ENCODE results near the gene C3orf33. TPM values are rescaled to one million over a fixed set of nuclear protein-coding genes. Genes with fewer than 3 reads are reported as not detected.

C3orf33 gene
- total and polyA plus RNA-seq, 10 donors = 1.5 to 6.0 (median 2.1) TPM

DNA sequence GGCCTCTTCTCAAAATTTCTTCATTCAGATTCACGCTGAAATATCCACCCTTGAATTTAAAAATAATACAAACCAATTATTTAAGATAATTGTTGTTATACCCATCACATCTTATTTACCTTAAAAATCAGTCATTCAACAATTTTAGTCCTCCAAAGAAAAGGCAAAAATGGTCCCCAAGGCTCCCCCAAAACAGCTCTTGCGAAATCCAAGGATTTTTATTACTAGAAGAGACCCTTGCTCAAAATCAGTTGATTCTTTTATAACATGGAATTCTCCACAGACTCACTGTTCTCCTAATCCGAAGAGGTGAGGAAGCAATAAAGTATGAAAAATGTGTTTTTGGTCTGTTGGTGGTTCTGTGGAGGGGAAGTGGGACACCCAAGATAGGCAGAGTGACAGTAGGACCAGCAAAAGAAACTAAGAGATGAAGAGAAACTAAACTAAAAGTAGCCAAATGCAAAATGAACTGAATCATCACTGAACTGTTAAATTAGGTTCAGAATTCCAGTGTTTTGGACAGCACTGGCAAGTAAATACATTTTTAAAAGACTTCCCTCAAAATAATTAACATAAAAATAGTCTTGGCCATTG, 42.1 kb downstream of the C3orf33 start:
- H3K27ac ChIP-seq = no peak overlapping the region
- H3K36me3 ChIP-seq = peaks cover 0 to 52% (median 2%) of the 10 kb centered on the region in 6 donors
- no peak for DNase-seq
- no peaks in the 10 kb centered on the region for H3K9me3 ChIP-seq
- no peak overlapping the region for H3K4me3 ChIP-seq
- no peaks in the 10 kb centered on the region for H3K27me3 ChIP-seq (replicated peaks in 1 of 7)
- intact Hi-C loops (cut with DNase I; ENCODE audit: low total_unique reads) = no loop called here
- WGBS, 5 donors = 71 to 78% (median 74%) methylated on average over 3 of the region's 3 CpGs
- no peaks in the 10 kb centered on the region for H3K4me1 ChIP-seq
- TF ChIP-seq, protein P1, sequence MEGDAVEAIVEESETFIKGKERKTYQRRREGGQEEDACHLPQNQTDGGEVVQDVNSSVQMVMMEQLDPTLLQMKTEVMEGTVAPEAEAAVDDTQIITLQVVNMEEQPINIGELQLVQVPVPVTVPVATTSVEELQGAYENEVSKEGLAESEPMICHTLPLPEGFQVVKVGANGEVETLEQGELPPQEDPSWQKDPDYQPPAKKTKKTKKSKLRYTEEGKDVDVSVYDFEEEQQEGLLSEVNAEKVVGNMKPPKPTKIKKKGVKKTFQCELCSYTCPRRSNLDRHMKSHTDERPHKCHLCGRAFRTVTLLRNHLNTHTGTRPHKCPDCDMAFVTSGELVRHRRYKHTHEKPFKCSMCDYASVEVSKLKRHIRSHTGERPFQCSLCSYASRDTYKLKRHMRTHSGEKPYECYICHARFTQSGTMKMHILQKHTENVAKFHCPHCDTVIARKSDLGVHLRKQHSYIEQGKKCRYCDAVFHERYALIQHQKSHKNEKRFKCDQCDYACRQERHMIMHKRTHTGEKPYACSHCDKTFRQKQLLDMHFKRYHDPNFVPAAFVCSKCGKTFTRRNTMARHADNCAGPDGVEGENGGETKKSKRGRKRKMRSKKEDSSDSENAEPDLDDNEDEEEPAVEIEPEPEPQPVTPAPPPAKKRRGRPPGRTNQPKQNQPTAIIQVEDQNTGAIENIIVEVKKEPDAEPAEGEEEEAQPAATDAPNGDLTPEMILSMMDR (IDR thresholded peaks at IDR 0.05 in 8 of 11, conservative IDR thresholded peaks at IDR 0.05 in 3 of 11) = no peak
- no peak for TF ChIP-seq POLR2A (IDR thresholded peaks at IDR 0.05)
- no peak for TF ChIP-seq POLR2AphosphoS5 (IDR thresholded peaks at IDR 0.05)

DNA sequence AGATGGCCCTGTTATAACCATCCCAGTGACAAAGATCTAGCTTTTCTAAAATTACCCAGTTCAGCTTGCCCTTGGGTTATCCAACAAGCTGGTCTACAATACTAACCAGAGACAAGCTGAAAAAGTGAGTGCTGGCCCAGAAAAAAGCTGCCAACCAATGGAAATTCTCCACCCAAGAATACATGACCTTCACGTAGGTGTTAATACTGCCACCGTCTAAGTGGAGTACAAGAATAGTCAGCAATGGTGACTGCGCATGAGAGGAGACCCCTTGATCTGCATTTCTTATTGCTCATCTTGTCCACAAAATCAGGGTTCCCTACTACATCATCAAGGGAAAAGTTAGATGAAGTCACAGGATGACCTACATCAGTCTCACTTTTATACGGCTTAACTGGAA, 45.4 kb downstream of the C3orf33 start:
- H3K36me3 ChIP-seq = peaks cover 0 to 36% (median 2%) of the 10 kb centered on the region in 6 donors

DNA sequence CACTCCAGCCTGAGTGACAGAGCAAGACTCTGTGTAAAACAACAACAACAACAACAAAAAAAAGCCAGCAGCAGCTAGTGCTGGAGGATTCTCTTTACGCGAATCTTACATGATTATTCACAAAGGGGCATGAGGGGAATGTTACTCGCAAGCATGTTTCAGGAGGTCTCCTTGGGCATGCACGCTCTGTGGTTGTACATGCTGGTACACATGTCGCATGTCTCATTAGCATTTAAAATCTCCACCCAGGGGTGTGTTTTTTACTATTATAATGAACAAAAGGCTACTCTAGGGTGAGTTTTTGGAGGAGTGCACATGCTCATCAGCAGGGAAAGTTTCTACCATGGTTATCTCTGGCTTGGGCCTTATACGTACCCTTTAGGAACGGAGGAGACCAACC, 48.5 kb downstream of the C3orf33 start:
- no peaks in the 10 kb centered on the region for H3K9me3 ChIP-seq
- no peak for DNase-seq
- intact Hi-C loops (cut with DNase I; ENCODE audit: low total_unique reads) = no loop called here
- TF ChIP-seq, protein P1 (IDR thresholded peaks at IDR 0.05 in 8 of 11, conservative IDR thresholded peaks at IDR 0.05 in 3 of 11) = no peak
- TF ChIP-seq POLR2AphosphoS5 (IDR thresholded peaks at IDR 0.05) = no peak
- no peak for TF ChIP-seq POLR2A (IDR thresholded peaks at IDR 0.05)
- H3K4me3 ChIP-seq = no peak overlapping the region
- 86 to 96% (median 91%) methylated on average over 7 of the region's 7 CpGs for WGBS, 5 donors
- H3K27ac ChIP-seq = no peak overlapping the region
- peaks cover 0 to 24% (median under 1%) of the 10 kb centered on the region in 6 donors for H3K36me3 ChIP-seq
- H3K27me3 ChIP-seq (replicated peaks in 1 of 7) = no peaks in the 10 kb centered on the region
- H3K4me1 ChIP-seq = no peaks in the 10 kb centered on the region

More for the DNA sequence above, 45.4 kb downstream of the C3orf33 start:
- H3K4me3 ChIP-seq = no peak overlapping the region
- no peak overlapping the region for H3K27ac ChIP-seq
- H3K9me3 ChIP-seq = no peaks in the 10 kb centered on the region
- TF ChIP-seq POLR2AphosphoS5 (IDR thresholded peaks at IDR 0.05) = no peak
- TF ChIP-seq, protein P1 (IDR thresholded peaks at IDR 0.05 in 8 of 11, conservative IDR thresholded peaks at IDR 0.05 in 3 of 11) = no peak
- TF ChIP-seq POLR2A (IDR thresholded peaks at IDR 0.05) = no peak
- intact Hi-C loops (cut with DNase I; ENCODE audit: low total_unique reads) = no loop called here
- 91 to 97% (median 93%) methylated on average over 4 of the region's 4 CpGs for WGBS, 5 donors
- DNase-seq = no peak
- no peaks in the 10 kb centered on the region for H3K27me3 ChIP-seq (replicated peaks in 1 of 7)
- H3K4me1 ChIP-seq = no peaks in the 10 kb centered on the region

DNA sequence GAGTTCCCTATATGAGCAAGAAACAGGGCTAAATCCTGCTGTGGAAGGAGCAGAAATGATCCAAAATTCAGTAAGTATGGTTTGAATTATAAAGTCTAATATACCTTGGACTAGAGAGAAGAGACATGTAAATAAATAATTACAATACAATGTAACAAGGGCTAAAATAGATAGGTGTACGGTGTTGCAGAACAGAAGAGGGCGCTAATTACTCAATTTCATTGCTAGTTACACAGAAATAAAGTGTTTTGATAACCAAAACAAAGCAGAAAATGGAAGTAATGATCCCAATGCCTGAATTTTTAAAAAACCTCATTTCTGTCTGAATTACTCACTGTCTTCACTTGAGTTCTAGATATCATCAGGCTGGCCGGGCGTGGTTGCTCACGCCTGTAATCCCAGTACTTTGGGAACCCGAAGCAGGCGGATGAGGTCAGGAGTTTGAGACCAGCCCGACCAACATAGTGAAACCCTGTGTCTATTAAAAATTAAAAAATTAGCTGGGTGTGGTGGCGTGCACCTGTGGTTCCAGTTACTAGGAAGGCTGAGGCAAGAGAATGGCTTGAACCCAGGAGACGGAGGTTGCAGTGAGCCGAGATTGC, 52.9 kb downstream of the C3orf33 start:
- Histone ChIP-seq H3K4me3 (no peak overlapping the region), H3K36me3 (peaks cover 0 to 5% (median 0%) of the 10 kb centered on the region in 6 donors), H3K4me1 (no peaks in the 10 kb centered on the region), H3K27ac (no peak overlapping the region), H3K27me3 (replicated peaks in 1 of 7) (no peaks in the 10 kb centered on the region), H3K9me3 (no peaks in the 10 kb centered on the region)
- intact Hi-C loops (cut with DNase I; ENCODE audit: low total_unique reads) = no loop called here
- 68 to 82% (median 74%) methylated on average over 11 of the region's 11 CpGs for WGBS, 5 donors
- DNase-seq = no peak
- TF ChIP-seq, protein P1 (IDR thresholded peaks at IDR 0.05 in 8 of 11, conservative IDR thresholded peaks at IDR 0.05 in 3 of 11) = peak in 2 of 11 experiments; percentile 9 to 12
- TF ChIP-seq POLR2AphosphoS5 (IDR thresholded peaks at IDR 0.05) (no peak), POLR2A (IDR thresholded peaks at IDR 0.05) (no peak)

All from spleen (tissue), 11 donors.